ENCODE results near the gene CDK6.
A peak's percentile ranks its signal among the peaks of the same experiment; 100 is the strongest.

The CDK6 gene

DNA sequence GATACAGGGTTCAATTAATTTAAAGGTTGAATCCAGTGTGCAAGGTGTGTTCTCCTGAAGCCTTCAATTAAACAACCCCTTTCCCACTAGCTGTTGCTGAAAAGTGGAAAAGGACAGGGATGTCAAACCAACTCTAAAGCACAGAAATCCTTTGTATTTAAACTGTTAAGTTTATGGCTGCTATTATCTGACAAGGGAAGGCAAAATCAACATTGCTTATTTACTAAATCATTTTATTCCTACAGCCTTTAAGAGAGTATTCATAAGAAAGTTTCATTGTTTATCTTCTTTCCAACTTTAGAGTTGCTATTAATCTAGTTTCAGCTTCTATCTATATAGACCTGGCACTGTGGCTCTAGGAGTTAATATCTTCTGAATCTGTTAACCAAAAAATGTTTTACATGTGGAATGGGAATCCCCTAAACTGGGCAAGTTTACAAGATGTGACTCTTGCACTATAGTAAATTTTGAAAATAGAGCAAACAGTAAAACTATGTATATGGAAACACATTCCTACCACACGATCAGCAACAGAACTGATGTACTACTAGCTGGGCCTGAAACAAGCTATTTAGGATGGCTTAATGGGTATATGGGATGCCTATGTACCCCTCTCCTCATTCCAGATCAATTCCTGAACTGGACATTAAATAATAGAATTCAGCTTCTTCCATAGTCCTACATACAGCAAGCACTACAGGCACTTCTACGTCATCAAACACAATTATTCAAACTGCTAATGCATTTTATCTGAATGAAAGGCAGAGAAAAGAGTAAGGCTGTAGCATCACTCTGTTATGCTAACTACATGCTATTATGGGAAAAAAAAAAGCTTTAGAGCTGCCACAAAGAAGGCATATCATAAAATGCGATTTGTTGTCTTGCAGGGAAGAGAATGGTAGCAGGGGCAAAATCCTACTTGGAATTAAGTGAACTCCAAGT lies 52.8 kb downstream of the CDK6 start:
- TF ChIP-seq CTCF (IDR thresholded peaks at IDR 0.05; ENCODE audit: low read depth, low read length, missing control alignments) = no peak
- no peak overlapping the region for H3K4me3 ChIP-seq (ENCODE audit: low read depth, low read length)
- no peak for DNase-seq (ENCODE audit: low read depth)

GRCh38 chr7:92782855-92783254 lies 53.5 kb downstream of the CDK6 start:
- DNase-seq (ENCODE audit: low read depth) = no peak
- TF ChIP-seq CTCF (IDR thresholded peaks at IDR 0.05; ENCODE audit: low read depth, low read length, missing control alignments) = no peak

DNA sequence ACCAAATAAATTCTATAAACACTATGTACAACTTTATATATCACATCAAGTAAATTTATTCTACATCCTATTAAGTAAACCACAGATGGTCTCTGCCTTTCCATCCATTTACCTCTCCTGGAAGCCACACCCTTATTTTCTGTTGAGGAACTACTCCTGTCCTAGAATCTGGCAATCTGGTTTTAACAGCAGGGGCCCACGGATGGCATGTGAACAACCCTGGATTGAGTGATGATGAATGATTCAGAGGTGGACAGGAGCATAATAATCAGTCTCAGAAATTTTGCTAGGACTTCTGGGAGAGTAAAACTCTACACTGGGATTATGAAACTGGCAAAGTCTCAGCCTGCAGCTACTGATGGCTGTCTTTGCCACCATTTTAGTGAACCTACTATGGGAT lies 54.1 kb downstream of the CDK6 start:
- no peak for DNase-seq (ENCODE audit: low read depth)
- H3K4me3 ChIP-seq (ENCODE audit: low read depth, low read length) = no peak overlapping the region
- TF ChIP-seq CTCF (IDR thresholded peaks at IDR 0.05; ENCODE audit: low read depth, low read length, missing control alignments) = no peak

More at GRCh38 chr7:92782855-92783254, 53.5 kb downstream of the CDK6 start:
- no peak overlapping the region for H3K4me3 ChIP-seq (ENCODE audit: low read depth, low read length)

DNA sequence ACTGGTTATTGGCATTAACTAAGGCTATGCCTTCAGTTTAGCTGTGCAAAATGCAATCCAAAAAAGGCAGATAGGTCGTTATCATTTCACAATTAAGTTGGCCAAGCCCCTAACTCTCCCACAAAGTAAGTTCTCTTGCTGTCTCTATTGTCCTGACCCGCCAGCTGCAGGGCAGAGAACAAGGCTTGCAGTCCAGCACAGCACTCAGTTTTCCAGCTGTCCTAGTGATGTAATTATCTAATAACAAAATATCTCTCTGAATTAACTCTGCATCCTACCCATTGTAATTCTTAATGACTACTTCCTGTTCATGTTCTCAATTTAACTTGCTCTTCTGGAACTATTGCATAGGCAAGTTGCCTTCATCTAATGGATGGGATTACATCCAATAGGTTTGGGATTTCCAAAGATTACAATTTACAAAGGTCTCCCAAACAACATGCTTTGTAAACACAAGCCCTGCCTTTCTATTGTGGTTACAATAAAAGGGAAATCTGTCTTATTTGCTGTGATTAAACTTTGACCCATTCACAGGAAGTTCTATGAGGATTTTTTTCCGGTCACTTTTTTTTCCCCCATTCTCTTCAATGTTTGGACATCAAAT lies 55.2 kb downstream of the CDK6 start:
- no peak for DNase-seq (ENCODE audit: low read depth)
- TF ChIP-seq CTCF (IDR thresholded peaks at IDR 0.05; ENCODE audit: low read depth, low read length, missing control alignments) = no peak
- H3K4me3 ChIP-seq (ENCODE audit: low read depth, low read length) = no peak overlapping the region

DNA sequence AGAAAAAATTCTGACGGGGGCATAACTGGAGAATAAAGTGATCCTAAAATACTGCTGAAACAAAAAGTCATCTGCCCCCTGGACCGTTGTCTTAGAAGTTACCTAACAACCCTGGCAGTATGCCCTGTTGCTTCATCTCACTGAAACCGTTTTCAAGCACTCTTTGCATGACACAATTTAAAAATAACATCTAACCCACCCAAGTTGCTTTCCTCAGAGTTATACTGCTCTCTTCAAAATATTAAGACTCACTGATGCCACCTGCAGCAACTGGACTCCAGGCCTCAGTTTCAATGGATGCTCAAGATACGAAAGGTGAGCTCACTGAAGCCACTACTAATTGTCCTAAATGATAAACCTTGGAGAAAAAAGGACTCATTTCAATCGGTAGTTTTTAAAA lies 57.4 kb downstream of the CDK6 start:
- TF ChIP-seq CTCF (IDR thresholded peaks at IDR 0.05; ENCODE audit: low read depth, low read length, missing control alignments) = no peak
- no peak overlapping the region for H3K4me3 ChIP-seq (ENCODE audit: low read depth, low read length)
- peak; percentile 36 for DNase-seq (ENCODE audit: low read depth)

GRCh38 chr7:92777993-92778392 lies 58.4 kb downstream of the CDK6 start:
- no peak overlapping the region for H3K4me3 ChIP-seq (ENCODE audit: low read depth, low read length)
- TF ChIP-seq CTCF (IDR thresholded peaks at IDR 0.05; ENCODE audit: low read depth, low read length, missing control alignments) = no peak
- no peak for DNase-seq (ENCODE audit: low read depth)
